GM12878 (cell line): ENCODE data around the gene FZR1. TPM values are rescaled to one million over a fixed set of nuclear protein-coding genes. Genes with fewer than 3 reads are reported as not detected.

ENCODE experiments used
- ATAC-seq: fragments of 200-7000 bp; cut with Tn5 transposase; 3 replicates; pipeline ENCODE4 v1.9.1; 2020; ENCODE audit warnings: mild to moderate bottlenecking, moderate library complexity
- BruUV-seq: library from RNA; stranded (reverse); fragments of 400-500 nt; replicated peaks from 2 replicates; lab custom pipeline; 2021; lab: Mats Ljungman, UMichigan
- CTCF ChIA-PET: fragments of 300-600 bp; sonication (Branson Sonifier 250); formaldehyde crosslinking; extraction: SDS; loops from one replicate; lab custom pipeline; 2021; ENCODE audit warnings: inconsistent platforms; lab: Yijun Ruan, JAX
- POLR2A ChIA-PET: fragments of 350-600 bp; formaldehyde crosslinking; extraction: SDS; loops from one replicate; lab custom pipeline; 2021; ENCODE audit warnings: inconsistent platforms; lab: Charles Lee
- RAD21 ChIA-PET: fragments of 300-600 bp; sonication (Branson Sonifier 250); formaldehyde crosslinking; loops from one replicate; lab custom pipeline; 2023; ENCODE audit warnings: antibody characterized with exemption; ENCODE audit not compliant: unreplicated experiment; lab: Charles Lee
- SMC1A ChIA-PET: fragments of 300-600 bp; sonication (Branson Sonifier 250); formaldehyde crosslinking; loops from one replicate; lab custom pipeline; 2023; ENCODE audit not compliant: unreplicated experiment, uncharacterized antibody; lab: Charles Lee
- DNase-seq: peaks from one replicate; pipeline ENCODE4 v3.0.0-alpha.2; 2011; ENCODE audit warnings: low read depth, low spot score
- FAIRE-seq: peaks from 3 replicates; lab custom pipeline; 2011; peaks lifted over from hg19 to GRCh38; lab: Jason Lieb, UNC
- H2AFZ ChIP-seq: 2 replicates; pipeline ENCODE4 v1.6.0; 2011; ENCODE audit warnings: low read depth, low read length, control low read depth; ENCODE audit not compliant: control insufficient read depth
- H3K27ac ChIP-seq: 2 replicates; pipeline ENCODE4 v1.5.1; 2011; ENCODE audit warnings: control low read depth; ENCODE audit not compliant: control insufficient read depth, insufficient read depth
- H3K27me3 ChIP-seq, 2 experiments: replicated peaks in 1 of 2; 2 replicates each; pipeline versions ENCODE4 v1.6.0 to v1.6.1; 2011; ENCODE audit warnings: low read length in 1 of 2; ENCODE audit not compliant: control insufficient read depth in 2 of 2, insufficient read depth in 2 of 2
- H3K36me3 ChIP-seq, 2 experiments: 2 replicates each; pipeline ENCODE4 v1.5.1; 2011; ENCODE audit warnings: low read length in 1 of 2; ENCODE audit not compliant: control insufficient read depth in 2 of 2, insufficient read depth in 2 of 2
- H3K4me1 ChIP-seq: 2 replicates; pipeline ENCODE4 v1.6.1; 2011; ENCODE audit warnings: mild to moderate bottlenecking, low read length, moderate library complexity, mixed read lengths; ENCODE audit not compliant: control insufficient read depth, insufficient read depth
- H3K4me2 ChIP-seq: 2 replicates; pipeline ENCODE4 v1.6.0; 2011; ENCODE audit warnings: control low read depth; ENCODE audit not compliant: control insufficient read depth, insufficient read depth
- H3K4me3 ChIP-seq: fragments of 200-600 bp; sonication (generic); 2 replicates; pipeline ENCODE4 v1.5.1; 2016
- H3K79me2 ChIP-seq: 2 replicates; pipeline ENCODE4 v1.6.0; 2011; ENCODE audit warnings: low read length; ENCODE audit not compliant: control insufficient read depth, insufficient read depth
- H3K9ac ChIP-seq: 2 replicates; pipeline ENCODE4 v1.8.0; 2011; ENCODE audit warnings: low read length, control low read depth, mixed read lengths; ENCODE audit not compliant: control insufficient read depth, insufficient read depth
- H3K9me3 ChIP-seq: replicated peaks from 3 replicates; pipeline ENCODE4 v1.5.1; 2011; ENCODE audit warnings: mild to moderate bottlenecking, low read length; ENCODE audit not compliant: control insufficient read depth, insufficient read depth
- H4K20me1 ChIP-seq: 2 replicates; pipeline ENCODE4 v1.6.0; 2011; ENCODE audit not compliant: control insufficient read depth, insufficient read depth
- CHD4 ChIP-seq: fragments of 200-600 bp; sonication (generic); IDR thresholded peaks from 2 replicates; pipeline ENCODE4 v1.6.1; 2016; ENCODE audit warnings: mild to moderate bottlenecking
- EGR1 ChIP-seq, 2 experiments: IDR thresholded peaks; 1 replicate in 1 of 2; 2 replicates in 1 of 2; pipeline ENCODE4 v1.6.1; 2011 to 2012; ENCODE audit warnings: low read depth in 2 of 2, low read length in 2 of 2, borderline replicate concordance in 1 of 2, mild to moderate bottlenecking in 1 of 2, moderate library complexity in 1 of 2
- POLR2A ChIP-seq: IDR thresholded peaks from 2 replicates; pipeline ENCODE4 v1.6.1; 2011; ENCODE audit warnings: low read depth, mild to moderate bottlenecking, low read length
- WRNIP1 ChIP-seq: IDR thresholded peaks from 2 replicates; pipeline ENCODE4 v1.6.1; 2011; ENCODE audit warnings: low read depth, low read length, improper control_type of control experiment, borderline replicate concordance
- WGBS: methylation state at CpG from one replicate; pipeline ENCODE4 v1.1.6; 2016; ENCODE audit warnings: low lambda C conversion rate; ENCODE audit not compliant: insufficient replicate concordance, insufficient coverage; ENCODE audit errors: missing lambda C conversion rate; 5-methylcytosine and 5-hydroxymethylcytosine counted together
- in situ Hi-C: fragments of 300-500 bp; cut with MboI; formaldehyde crosslinking; loops from 9 replicates; pipeline ENCODE4 v1.14.3; 2018; ENCODE audit warnings: mixed read lengths
- intact Hi-C: fragments of 100-400 bp; cut with micrococcal nuclease; formaldehyde crosslinking; loops from one replicate; pipeline ENCODE4 v1.14.2; 2022; ENCODE audit not compliant: unreplicated experiment
- polyA plus RNA-seq, 11 experiments: library from polyadenylated mRNA; depleted of rRNA in 4 of 11; unstranded in 6 of 11; stranded (reverse) in 5 of 11; fragments of >200 nt; fragmentation: Nextera tagmentation in 4 of 11; fragmentation: Illumina TruSeq in 1 of 11; extraction: Ambion mirVana in 4 of 11; extraction: Trizol in 1 of 11; gene quantifications; 1 replicate in 1 of 11; 2 replicates in 10 of 11; pipeline versions ENCODE4 v1.2.1 to v1.2.3, GENCODE V29; 2011 to 2016; ENCODE audit warnings: inconsistent platforms in 2 of 11, missing spikeins in 2 of 11, low read depth in 1 of 11
- total RNA-seq, 4 experiments: library from RNA; depleted of rRNA in 3 of 4; stranded (reverse); fragments of >200 nt in 3 of 4; fragmentation: Illumina TruSeq in 1 of 4; extraction: Trizol in 1 of 4; gene quantifications; 2 replicates each; pipeline versions ENCODE4 v1.2.1 to v1.2.3, GENCODE V29; 2013 to 2021
- TF ChIP-seq, protein P1 (sequence below): fragments of 450-650 bp; formaldehyde crosslinking; IDR thresholded peaks from 2 replicates; pipeline ENCODE4 v1.4.0; 2020; ENCODE audit warnings: mild to moderate bottlenecking, moderate library complexity
- TF ChIP-seq, protein P2 (sequence below): IDR thresholded peaks from 2 replicates; pipeline ENCODE4 v1.6.1; 2012; ENCODE audit warnings: low read depth, low read length, improper control_type of control experiment

The FZR1 gene
- total and polyA plus RNA-seq, 10 of the 15 experiments (the other 5 are each of a cell fraction or from before 2014, with no cell fraction given), result 0.11 to 44.2 (median 29.3) TPM

DNA sequence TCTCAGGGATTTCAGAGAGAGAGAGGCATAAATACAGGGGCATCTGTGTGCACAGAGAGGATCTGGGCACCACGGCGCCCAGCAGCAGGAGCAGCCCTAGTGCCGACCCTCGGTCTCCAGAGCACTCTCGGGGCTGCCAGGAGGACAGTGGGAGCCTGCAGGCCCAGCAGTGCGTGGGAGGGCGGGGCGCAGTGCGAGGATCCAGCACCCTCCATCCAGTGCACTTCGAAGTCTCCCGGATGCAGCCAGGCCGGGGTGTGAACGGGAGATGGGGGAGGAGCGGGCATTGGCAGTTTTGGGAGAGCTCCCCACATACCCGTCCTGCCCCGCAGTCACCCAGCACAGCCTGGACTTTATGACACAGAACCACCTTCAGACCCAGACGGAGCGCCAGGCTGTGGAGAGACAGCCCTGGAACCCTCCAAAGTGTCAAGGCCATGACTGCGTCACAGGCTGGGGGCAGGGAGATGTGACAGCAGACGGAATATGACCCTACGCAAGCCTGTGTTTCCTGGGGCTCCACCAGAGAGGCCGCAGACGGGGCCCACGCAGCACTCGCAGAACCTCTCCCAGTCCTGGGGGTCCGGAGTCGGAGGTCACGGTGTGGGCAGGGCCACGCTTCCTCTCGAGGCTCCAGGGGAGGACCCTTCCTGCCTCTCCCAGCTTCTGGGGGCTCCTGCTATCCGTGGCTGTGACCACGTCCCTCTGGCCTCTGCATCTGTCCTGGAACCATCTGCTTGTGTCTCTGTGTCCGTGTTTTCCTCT, 18.1 kb downstream of the FZR1 start (continued):
- TF ChIP-seq, protein P1, sequence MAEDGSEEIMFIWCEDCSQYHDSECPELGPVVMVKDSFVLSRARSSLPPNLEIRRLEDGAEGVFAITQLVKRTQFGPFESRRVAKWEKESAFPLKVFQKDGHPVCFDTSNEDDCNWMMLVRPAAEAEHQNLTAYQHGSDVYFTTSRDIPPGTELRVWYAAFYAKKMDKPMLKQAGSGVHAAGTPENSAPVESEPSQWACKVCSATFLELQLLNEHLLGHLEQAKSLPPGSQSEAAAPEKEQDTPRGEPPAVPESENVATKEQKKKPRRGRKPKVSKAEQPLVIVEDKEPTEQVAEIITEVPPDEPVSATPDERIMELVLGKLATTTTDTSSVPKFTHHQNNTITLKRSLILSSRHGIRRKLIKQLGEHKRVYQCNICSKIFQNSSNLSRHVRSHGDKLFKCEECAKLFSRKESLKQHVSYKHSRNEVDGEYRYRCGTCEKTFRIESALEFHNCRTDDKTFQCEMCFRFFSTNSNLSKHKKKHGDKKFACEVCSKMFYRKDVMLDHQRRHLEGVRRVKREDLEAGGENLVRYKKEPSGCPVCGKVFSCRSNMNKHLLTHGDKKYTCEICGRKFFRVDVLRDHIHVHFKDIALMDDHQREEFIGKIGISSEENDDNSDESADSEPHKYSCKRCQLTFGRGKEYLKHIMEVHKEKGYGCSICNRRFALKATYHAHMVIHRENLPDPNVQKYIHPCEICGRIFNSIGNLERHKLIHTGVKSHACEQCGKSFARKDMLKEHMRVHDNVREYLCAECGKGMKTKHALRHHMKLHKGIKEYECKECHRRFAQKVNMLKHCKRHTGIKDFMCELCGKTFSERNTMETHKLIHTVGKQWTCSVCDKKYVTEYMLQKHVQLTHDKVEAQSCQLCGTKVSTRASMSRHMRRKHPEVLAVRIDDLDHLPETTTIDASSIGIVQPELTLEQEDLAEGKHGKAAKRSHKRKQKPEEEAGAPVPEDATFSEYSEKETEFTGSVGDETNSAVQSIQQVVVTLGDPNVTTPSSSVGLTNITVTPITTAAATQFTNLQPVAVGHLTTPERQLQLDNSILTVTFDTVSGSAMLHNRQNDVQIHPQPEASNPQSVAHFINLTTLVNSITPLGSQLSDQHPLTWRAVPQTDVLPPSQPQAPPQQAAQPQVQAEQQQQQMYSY (CRISPR knock-in tag), result no peak
- TF ChIP-seq, protein P2, sequence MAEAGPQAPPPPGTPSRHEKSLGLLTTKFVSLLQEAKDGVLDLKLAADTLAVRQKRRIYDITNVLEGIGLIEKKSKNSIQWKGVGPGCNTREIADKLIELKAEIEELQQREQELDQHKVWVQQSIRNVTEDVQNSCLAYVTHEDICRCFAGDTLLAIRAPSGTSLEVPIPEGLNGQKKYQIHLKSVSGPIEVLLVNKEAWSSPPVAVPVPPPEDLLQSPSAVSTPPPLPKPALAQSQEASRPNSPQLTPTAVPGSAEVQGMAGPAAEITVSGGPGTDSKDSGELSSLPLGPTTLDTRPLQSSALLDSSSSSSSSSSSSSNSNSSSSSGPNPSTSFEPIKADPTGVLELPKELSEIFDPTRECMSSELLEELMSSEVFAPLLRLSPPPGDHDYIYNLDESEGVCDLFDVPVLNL, result no peak
- TF ChIP-seq EGR1 (IDR thresholded peaks at IDR 0.05; ENCODE audit: borderline replicate concordance in 1 of 2, low read depth in 2 of 2, low read length in 2 of 2) (no peak), WRNIP1 (no peak)

DNA sequence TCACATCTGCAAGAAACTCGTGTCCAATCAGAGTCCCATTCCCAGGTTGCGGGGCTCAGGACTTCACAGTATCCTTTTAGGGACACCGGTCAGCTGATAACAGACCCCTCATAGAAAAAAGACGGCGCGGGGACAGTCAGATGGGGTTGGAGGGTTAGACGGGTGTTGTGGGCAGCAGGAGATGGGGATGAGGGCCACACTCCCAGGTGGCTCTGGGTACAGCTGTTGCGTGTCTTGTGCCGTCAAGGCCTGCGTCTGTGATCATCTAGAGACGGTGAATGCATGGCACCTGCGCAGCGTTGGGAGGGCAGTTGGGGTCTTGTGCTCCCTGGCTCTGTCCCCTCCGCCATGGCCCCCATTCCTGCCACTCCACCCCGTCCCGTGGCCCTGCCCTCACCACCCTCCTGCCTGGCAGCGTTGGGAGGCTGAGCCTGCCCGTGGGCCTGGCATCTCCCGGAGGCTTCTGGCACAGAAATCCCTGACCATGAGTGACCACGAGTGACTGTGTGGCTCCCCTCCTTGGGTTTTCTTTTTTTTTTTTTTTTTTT, 18.9 kb downstream of the FZR1 start:
- Histone ChIP-seq H3K27me3 (no peaks in the 10 kb centered on the region), H3K9ac (no peak overlapping the region), H3K4me3 (no peak overlapping the region), H3K9me3 (no peaks in the 10 kb centered on the region), H4K20me1 (no peaks in the 10 kb centered on the region), H2AFZ (no peak overlapping the region)
- intact Hi-C loops, result no loop called here
- ATAC-seq, result no peak
- no peak for DNase-seq
- 0 out of 2 replicates have a peak, but pooled peaks have one; percentile 34 for TF ChIP-seq POLR2A
- TF ChIP-seq CHD4, result no peak
- TF ChIP-seq, all 136 proteins: peak for 1
- 83% methylated on average over 14 of the region's 20 CpGs for WGBS
- ChIA-PET POLR2A (no interaction called here), SMC1A (no interaction called here), CTCF (no interaction called here), RAD21 (no interaction called here)
- Histone ChIP-seq H3K4me2 (no peak overlapping the region), H3K4me1 (no peaks in the 10 kb centered on the region), H3K79me2 (no peaks in the 10 kb centered on the region; the same call in none of the 2 replicates), H3K36me3 (peaks cover 2 to 39% of the 10 kb centered on the region in 2 experiments; a peak in 3 of 4 replicates), H3K27ac (no peak overlapping the region)
- no TSS peak for BruUV-seq
- no peak for FAIRE-seq
- in situ Hi-C loops, result no loop called here
